Measurements from ENCODE around the gene INSYN1.
"Not testable (repeated sequence)": the region's sequence is repeated elsewhere in the genome, so short reads cannot be mapped to it uniquely, and the experiment has no call there.

INSYN1 gene

GRCh38 chr15:73740152-73741048, 12.8 kb downstream of the INSYN1 start:
- ChIA-PET CTCF (interaction anchor here (1.0 kb wide), 1 partner anchor 20 kb away, joined by 3 read pairs; no protein-coding TSS in a partner anchor), POLR2A (no interaction called here)
- no peak for DNase-seq (ENCODE audit: low read depth, low spot score)
- TF ChIP-seq CTCF (IDR thresholded peaks at IDR 0.05; ENCODE audit: insufficient read depth, low read length, missing control alignments) = no peak
- H3K4me3 ChIP-seq (ENCODE audit: low read depth, low read length) = no peak overlapping the region

- ChIA-PET CTCF (interaction anchor here (1.0 to 2.7 kb wide), 3 partner anchors 10 to 38 kb away, joined by 3 to 6 read pairs (median 5); no protein-coding TSS in a partner anchor), POLR2A (no interaction called here)
- DNase-seq (ENCODE audit: low read depth, low spot score) = no peak
- no peak for TF ChIP-seq CTCF (IDR thresholded peaks at IDR 0.05; ENCODE audit: insufficient read depth, low read length, missing control alignments)
- H3K4me3 ChIP-seq (ENCODE audit: low read depth, low read length) = no peak overlapping the region
Measured at GRCh38 chr15:73737535-73737934, 15.6 kb downstream of the INSYN1 start.

GRCh38 chr15:73732930-73733329, 20.2 kb downstream of the INSYN1 start:
- no peak overlapping the region for H3K4me3 ChIP-seq (ENCODE audit: low read depth, low read length)
- DNase-seq (ENCODE audit: low read depth, low spot score) = no peak
- ChIA-PET POLR2A (interaction anchor here (0.7 kb wide), 1 partner anchor 102 kb away, joined by 3 read pairs; no protein-coding TSS in a partner anchor), CTCF (no interaction called here)
- TF ChIP-seq CTCF (IDR thresholded peaks at IDR 0.05; ENCODE audit: insufficient read depth, low read length, missing control alignments) = no peak

GRCh38 chr15:73732051-73732450, 21.1 kb downstream of the INSYN1 start:
- DNase-seq (ENCODE audit: low read depth, low spot score); H3K4me3 ChIP-seq (ENCODE audit: low read depth, low read length); CTCF ChIA-PET: not testable (repeated sequence)
- POLR2A ChIA-PET = interaction anchor here (0.7 kb wide), 1 partner anchor 103 kb away, joined by 3 read pairs; no protein-coding TSS in a partner anchor

- no peak for TF ChIP-seq CTCF (IDR thresholded peaks at IDR 0.05; ENCODE audit: insufficient read depth, low read length, missing control alignments)
- no peak overlapping the region for H3K4me3 ChIP-seq (ENCODE audit: low read depth, low read length)
- DNase-seq (ENCODE audit: low read depth, low spot score) = peak; percentile 62
- POLR2A ChIA-PET = no interaction called here
- CTCF ChIA-PET = interaction anchor here (1.2 to 3.2 kb wide), 6 partner anchors 10 to 91 kb away, joined by 3 to 19 read pairs (median 11); no protein-coding TSS in a partner anchor
Measured at GRCh38 chr15:73727330-73727976, 25.7 kb downstream of the INSYN1 start.

GRCh38 chr15:73724212-73724611, 28.9 kb downstream of the INSYN1 start:
- no peak for DNase-seq (ENCODE audit: low read depth, low spot score)
- no peak overlapping the region for H3K4me3 ChIP-seq (ENCODE audit: low read depth, low read length)
- POLR2A ChIA-PET = no interaction called here
- CTCF ChIA-PET = no interaction called here
- TF ChIP-seq CTCF (IDR thresholded peaks at IDR 0.05; ENCODE audit: insufficient read depth, low read length, missing control alignments) = no peak
